ENCODE results near the gene CIDEB. TPM values are rescaled to one million over a fixed set of nuclear protein-coding genes. Genes with fewer than 3 reads are reported as not detected.
A peak's percentile ranks its signal among the peaks of the same experiment; 100 is the strongest.

CIDEB gene
- polyA plus RNA-seq, 1 experiment, result 0.48 TPM

DNA sequence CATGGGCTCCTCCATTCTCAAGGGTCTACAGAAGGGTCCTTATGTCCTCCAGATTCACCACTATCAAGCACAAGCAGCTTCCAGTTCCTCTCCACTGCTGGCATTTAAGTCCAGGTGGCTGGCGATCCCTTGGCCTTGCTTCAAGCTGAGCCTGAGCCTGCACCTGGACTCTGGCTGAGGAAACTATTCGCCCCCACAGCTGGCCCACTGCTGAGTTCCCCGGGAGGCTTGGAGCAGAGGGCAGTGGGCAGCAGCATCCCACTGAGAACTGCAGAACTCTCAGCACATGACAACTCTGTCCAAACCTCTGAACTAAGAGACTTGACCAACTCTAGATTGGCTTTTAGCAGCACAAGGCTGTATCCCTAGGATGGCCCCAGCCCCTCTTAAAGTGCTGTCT lies 25.0 kb downstream of the CIDEB start:
- CTCF ChIA-PET, result interaction anchor here (1.0 to 3.6 kb wide), 3 partner anchors 15 to 149 kb away, joined by 4 to 20 read pairs (median 4); partner anchors contain the start of gene CIDEB
- Histone ChIP-seq H3K4me3 (ENCODE audit: low read depth, low read length) (no peak overlapping the region), H3K27me3 (ENCODE audit: control insufficient read depth, insufficient read depth, low read length) (no peaks in the 10 kb centered on the region), H3K27ac (ENCODE audit: low read depth, low read length) (no peak overlapping the region), H3K9me3 (ENCODE audit: control insufficient read depth, insufficient read depth, low read length) (no peaks in the 10 kb centered on the region)
- DNase-seq (ENCODE audit: low read depth, low spot score), result no peak
- POLR2A ChIA-PET, result no interaction called here
- TF ChIP-seq, protein P1, sequence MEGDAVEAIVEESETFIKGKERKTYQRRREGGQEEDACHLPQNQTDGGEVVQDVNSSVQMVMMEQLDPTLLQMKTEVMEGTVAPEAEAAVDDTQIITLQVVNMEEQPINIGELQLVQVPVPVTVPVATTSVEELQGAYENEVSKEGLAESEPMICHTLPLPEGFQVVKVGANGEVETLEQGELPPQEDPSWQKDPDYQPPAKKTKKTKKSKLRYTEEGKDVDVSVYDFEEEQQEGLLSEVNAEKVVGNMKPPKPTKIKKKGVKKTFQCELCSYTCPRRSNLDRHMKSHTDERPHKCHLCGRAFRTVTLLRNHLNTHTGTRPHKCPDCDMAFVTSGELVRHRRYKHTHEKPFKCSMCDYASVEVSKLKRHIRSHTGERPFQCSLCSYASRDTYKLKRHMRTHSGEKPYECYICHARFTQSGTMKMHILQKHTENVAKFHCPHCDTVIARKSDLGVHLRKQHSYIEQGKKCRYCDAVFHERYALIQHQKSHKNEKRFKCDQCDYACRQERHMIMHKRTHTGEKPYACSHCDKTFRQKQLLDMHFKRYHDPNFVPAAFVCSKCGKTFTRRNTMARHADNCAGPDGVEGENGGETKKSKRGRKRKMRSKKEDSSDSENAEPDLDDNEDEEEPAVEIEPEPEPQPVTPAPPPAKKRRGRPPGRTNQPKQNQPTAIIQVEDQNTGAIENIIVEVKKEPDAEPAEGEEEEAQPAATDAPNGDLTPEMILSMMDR (IDR thresholded peaks at IDR 0.05; ENCODE audit: low read depth, low read length), result no peak

DNA sequence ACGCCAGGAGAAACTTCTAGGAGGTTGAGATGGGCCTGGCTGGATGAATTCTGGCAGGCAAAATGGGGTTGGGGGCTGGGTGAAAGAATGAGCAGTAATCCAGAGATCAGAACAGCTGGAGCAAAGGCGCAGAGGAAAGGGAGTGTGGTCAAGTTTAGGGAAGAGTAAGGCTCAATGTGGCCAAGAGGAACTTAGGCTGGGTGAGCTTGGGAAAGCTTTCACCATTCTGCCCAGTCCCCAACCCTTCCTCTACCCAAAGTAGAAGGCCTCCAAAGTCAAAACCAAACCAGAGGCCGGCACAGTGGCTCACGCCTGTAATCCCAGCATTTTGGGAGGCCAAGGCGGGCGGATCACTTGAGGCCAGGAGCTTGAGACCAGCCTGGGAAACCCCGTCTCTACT lies 26.1 kb downstream of the CIDEB start:
- Histone ChIP-seq H3K27me3 (ENCODE audit: control insufficient read depth, insufficient read depth, low read length) (no peaks in the 10 kb centered on the region), H3K27ac (ENCODE audit: low read depth, low read length) (no peak overlapping the region), H3K4me3 (ENCODE audit: low read depth, low read length) (no peak overlapping the region), H3K9me3 (ENCODE audit: control insufficient read depth, insufficient read depth, low read length) (no peaks in the 10 kb centered on the region)
- ChIA-PET POLR2A (no interaction called here), CTCF (interaction anchor here (2.8 kb wide), 1 partner anchor 15 kb away, joined by 9 read pairs; no protein-coding TSS in a partner anchor)
- TF ChIP-seq, protein P1 (IDR thresholded peaks at IDR 0.05; ENCODE audit: low read depth, low read length), result no peak
- DNase-seq (ENCODE audit: low read depth, low spot score), result no peak

DNA sequence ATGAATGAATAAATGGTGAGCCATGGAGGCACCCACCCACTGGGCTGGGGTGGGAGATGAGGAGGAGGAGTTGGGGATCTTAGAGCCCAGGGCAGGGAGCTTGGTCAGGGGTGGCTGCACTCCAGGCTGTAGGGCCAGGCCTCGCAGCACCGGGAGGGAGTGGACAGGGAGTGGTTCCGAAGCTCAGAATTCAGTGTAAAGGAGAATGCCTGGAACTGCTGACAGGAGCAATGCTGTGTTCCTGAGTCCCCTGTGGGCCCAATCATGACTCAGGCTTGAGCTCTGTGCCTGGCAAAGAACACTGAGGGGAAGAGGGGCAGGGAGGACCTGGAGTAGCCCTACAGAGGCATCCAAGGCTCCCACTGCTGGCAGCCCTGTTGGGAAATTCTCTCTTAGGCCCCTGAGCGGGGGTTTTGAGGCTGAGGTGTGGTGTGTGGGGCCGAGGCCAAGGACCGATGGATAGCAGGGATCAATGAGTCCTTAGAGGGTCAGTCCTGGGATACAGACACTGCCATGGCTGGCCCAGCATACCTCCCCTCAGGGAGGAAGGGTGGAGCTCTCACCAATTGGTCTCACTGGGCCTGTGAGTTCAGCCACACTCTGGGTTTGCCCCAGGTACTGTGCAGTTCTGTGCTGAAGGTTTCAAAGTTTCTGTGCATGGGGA lies 26.8 kb downstream of the CIDEB start:
- Histone ChIP-seq H3K9me3 (ENCODE audit: control insufficient read depth, insufficient read depth, low read length) (no peaks in the 10 kb centered on the region), H3K4me3 (ENCODE audit: low read depth, low read length) (no peak overlapping the region), H3K27ac (ENCODE audit: low read depth, low read length) (no peak overlapping the region), H3K27me3 (ENCODE audit: control insufficient read depth, insufficient read depth, low read length) (no peaks in the 10 kb centered on the region)
- ChIA-PET CTCF (interaction anchor here (1.3 to 2.8 kb wide), 2 partner anchors 9 to 16 kb away, joined by 3 to 9 read pairs; partner anchors contain the start of gene RABGGTA), POLR2A (no interaction called here)
- no peak for DNase-seq (ENCODE audit: low read depth, low spot score)
- TF ChIP-seq, protein P1 (IDR thresholded peaks at IDR 0.05; ENCODE audit: low read depth, low read length), result no peak

DNA sequence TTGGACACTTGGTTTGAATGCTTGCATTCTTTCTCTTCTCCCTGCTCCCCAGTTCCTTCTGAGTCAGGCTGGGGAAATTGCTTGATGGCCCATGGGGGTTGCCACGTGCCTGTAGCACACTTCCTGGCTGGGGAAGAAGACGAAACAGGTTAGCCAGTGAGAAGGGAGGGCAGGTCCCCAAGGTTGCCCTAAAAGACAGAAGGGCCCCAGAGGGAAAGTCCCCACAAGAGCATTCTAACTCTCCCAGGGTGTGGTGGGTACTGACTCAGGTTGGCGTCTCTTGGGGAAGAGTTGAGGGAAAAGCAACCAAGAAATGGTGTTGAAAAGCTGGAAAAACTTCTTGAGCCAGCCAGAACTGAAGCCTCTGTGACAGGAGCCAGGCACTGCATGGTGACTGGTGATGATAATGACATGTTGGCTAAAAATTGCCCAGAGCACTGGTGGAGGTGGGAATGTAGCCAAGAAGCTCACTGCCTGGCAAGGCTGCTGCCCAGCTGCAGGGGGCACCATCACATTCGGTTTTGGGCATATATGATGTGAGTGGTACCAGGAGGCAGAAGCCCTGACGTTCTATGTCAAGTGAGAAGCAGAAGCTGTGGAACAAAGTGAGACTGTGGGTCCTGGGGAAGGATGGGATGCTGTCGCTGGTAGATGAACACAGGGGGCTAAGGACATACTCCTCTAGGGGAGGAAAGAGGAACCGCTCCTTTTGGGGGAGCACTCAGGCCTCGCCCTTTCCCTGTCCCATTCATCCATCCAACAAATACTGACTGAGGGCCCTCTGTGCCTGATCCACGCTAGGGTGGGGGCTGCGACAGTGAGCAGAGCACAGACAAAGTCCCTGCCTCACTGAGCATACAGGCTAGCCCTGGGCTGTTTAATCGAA lies 28.2 kb downstream of the CIDEB start:
- POLR2A ChIA-PET, result interaction anchor here (0.8 kb wide), 1 partner anchor 20 kb away, joined by 3 read pairs; the partner anchor contains the start of genes DHRS1 and NOP9
- Histone ChIP-seq H3K9me3 (ENCODE audit: control insufficient read depth, insufficient read depth, low read length) (no peaks in the 10 kb centered on the region), H3K27ac (ENCODE audit: low read depth, low read length) (no peak overlapping the region), H3K4me3 (ENCODE audit: low read depth, low read length) (no peak overlapping the region), H3K27me3 (ENCODE audit: control insufficient read depth, insufficient read depth, low read length) (no peaks in the 10 kb centered on the region)
- DNase-seq (ENCODE audit: low read depth, low spot score), result no peak
- CTCF ChIA-PET, result interaction anchor here (0.5 to 2.8 kb wide), 5 partner anchors 9 to 37 kb away, joined by 3 to 9 read pairs (median 3); partner anchors contain the start of genes CIDEB and TINF2
- TF ChIP-seq, protein P1 (IDR thresholded peaks at IDR 0.05; ENCODE audit: low read depth, low read length), result 0 out of 2 replicates have a peak, but pooled peaks have one; percentile 2
